Kidney (tissue), 14 donors: ENCODE results near the gene PKHD1. TPM values are rescaled to one million over a fixed set of nuclear protein-coding genes. Genes with fewer than 3 reads are reported as not detected.

Experiments used
- DNase-seq, 5 donors: peaks; one replicate each; pipeline ENCODE4 v3.0.0-alpha.2; 2013 to 2020
- FAIRE-seq: peaks from 2 replicates; lab custom pipeline; 2012; peaks lifted over from hg19 to GRCh38; lab: Jason Lieb, UNC
- H3K27ac ChIP-seq, 2 donors: one replicate each; pipeline ENCODE4 v1.7.0; 2013; ENCODE audit warnings: low read depth in 2 of 2, low read length in 2 of 2, inconsistent platforms in 1 of 2
- H3K27me3 ChIP-seq: one replicate; pipeline ENCODE4 v1.7.1; 2013; ENCODE audit warnings: low read length, inconsistent platforms; ENCODE audit not compliant: control insufficient read depth, insufficient read depth
- H3K36me3 ChIP-seq, 3 donors: one replicate each; pipeline versions ENCODE4 v1.7.0 to v1.7.1; 2013; ENCODE audit warnings: low read length in 3 of 3, control low read depth in 1 of 3, inconsistent platforms in 1 of 3; ENCODE audit not compliant: insufficient read depth in 3 of 3, control insufficient read depth in 2 of 3
- H3K4me1 ChIP-seq, 3 donors: one replicate each; pipeline versions ENCODE4 v1.7.0 to v1.7.1; 2013; ENCODE audit warnings: low read length in 3 of 3, inconsistent platforms in 1 of 3, low read depth in 1 of 3; ENCODE audit not compliant: control insufficient read depth in 2 of 3, insufficient read depth in 2 of 3
- H3K4me3 ChIP-seq, 3 donors: one replicate each; pipeline versions ENCODE4 v1.7.0 to v1.8.1; 2013; ENCODE audit warnings: low read length in 3 of 3, control low read depth in 1 of 3, inconsistent platforms in 1 of 3
- H3K9ac ChIP-seq, 3 donors: one replicate each; pipeline versions ENCODE4 v1.7.0 to v1.7.1; 2013; ENCODE audit warnings: low read length in 3 of 3, control low read depth in 1 of 3, inconsistent platforms in 1 of 3
- H3K9me3 ChIP-seq, 3 donors: one replicate each; pipeline versions ENCODE4 v1.7.0 to v1.7.1; 2013; ENCODE audit warnings: low read length in 3 of 3, control low read depth in 1 of 3, inconsistent platforms in 1 of 3; ENCODE audit not compliant: control insufficient read depth in 2 of 3, insufficient read depth in 1 of 3
- CTCF ChIP-seq: IDR thresholded peaks from 3 replicates; pipeline ENCODE4 v1.5.1; 2012; ENCODE audit warnings: mild to moderate bottlenecking, moderate library complexity, borderline replicate concordance; ENCODE audit not compliant: insufficient read depth; ENCODE audit errors: extremely low read depth
- intact Hi-C: fragments of 100-400 bp; cut with DNase I; formaldehyde crosslinking; loops from one replicate; pipeline ENCODE4 v1.11.1; 2022
- polyA plus RNA-seq: library from polyadenylated mRNA; stranded (reverse); fragments of 350-450 nt; fragmentation: Illumina TruSeq; extraction: RNeasy Lipid Tissue Mini Kit (QIAGEN cat#74804); gene quantifications from one replicate; pipeline ENCODE4 v1.2.3, GENCODE V29; 2014; ENCODE audit warnings: low read depth, low replicate concordance; ENCODE audit not compliant: insufficient read depth
- total RNA-seq: library from RNA; stranded (reverse); fragmentation: NEBNext Ultra II Directional; extraction: Animal tissue kit (Norgen Biotek cat#: 25700); gene quantifications from one replicate; pipeline ENCODE4 v1.2.1, GENCODE V29; 2021
- donor health status: control.
- donor health status: control.
- donor health status: control.
- donor health status: control.
- donor health status: control.
- donor health status: DM: yes; HTN: yes; CAD: no.
- donor health status: Normal renal cell carcinoma (clear cell type).

The PKHD1 gene
- total and polyA plus RNA-seq, 2 donors from 2014 or later, result 6.0 to 77.5 TPM

GRCh38 chr6:51768087-51768486 lies 319.3 kb downstream of the PKHD1 start:
- Histone ChIP-seq H3K27me3 (no peaks in the 10 kb centered on the region), H3K27ac (no peak overlapping the region), H3K9ac (no peak overlapping the region), H3K36me3 (no peaks in the 10 kb centered on the region), H3K4me3 (no peak overlapping the region), H3K4me1 (no peaks in the 10 kb centered on the region), H3K9me3 (no peaks in the 10 kb centered on the region)
- DNase-seq (no peak), FAIRE-seq (no peak)
- intact Hi-C loops, result no loop called here
- no peak for TF ChIP-seq CTCF

- no peaks in the 10 kb centered on the region for H3K4me1 ChIP-seq
- DNase-seq (no peak), FAIRE-seq (no peak)
- no peaks in the 10 kb centered on the region for H3K9me3 ChIP-seq
- H3K27me3 ChIP-seq, result no peaks in the 10 kb centered on the region
- intact Hi-C loops, result no loop called here
- no peak overlapping the region for H3K9ac ChIP-seq
- H3K4me3 ChIP-seq, result no peak overlapping the region
- H3K27ac ChIP-seq, result no peak overlapping the region
- peaks cover 0 to 5% (median 0%) of the 10 kb centered on the region in 3 donors for H3K36me3 ChIP-seq
- no peak for TF ChIP-seq CTCF
Observed at GRCh38 chr6:51765230-51765629, 322.2 kb downstream of the PKHD1 start.

- H3K36me3 ChIP-seq, result peaks cover 0 to 31% (median 9%) of the 10 kb centered on the region in 3 donors
- DNase-seq (peak in 3 of 5 donors; percentile 2 to 20 (median 5)), FAIRE-seq (no peak)
- no peaks in the 10 kb centered on the region for H3K9me3 ChIP-seq
- intact Hi-C loops, result no loop called here
- no peak for TF ChIP-seq CTCF
- no peak overlapping the region for H3K27ac ChIP-seq
- H3K27me3 ChIP-seq, result no peaks in the 10 kb centered on the region
- no peaks in the 10 kb centered on the region for H3K4me1 ChIP-seq
- no peak overlapping the region for H3K9ac ChIP-seq
- no peak overlapping the region for H3K4me3 ChIP-seq
Observed at GRCh38 chr6:51753635-51754034, 333.8 kb downstream of the PKHD1 start.

- DNase-seq, result no peak
- intact Hi-C loops, result no loop called here
Observed at GRCh38 chr6:51743999-51744398, 343.4 kb downstream of the PKHD1 start.

More at GRCh38 chr6:51743999-51744398, 343.4 kb downstream of the PKHD1 start:
- Histone ChIP-seq H3K27ac (no peak overlapping the region), H3K36me3 (peaks cover 0 to 41% (median 8%) of the 10 kb centered on the region in 3 donors), H3K9ac (no peak overlapping the region), H3K9me3 (no peaks in the 10 kb centered on the region), H3K27me3 (no peaks in the 10 kb centered on the region), H3K4me1 (no peaks in the 10 kb centered on the region), H3K4me3 (no peak overlapping the region)
- no peak for TF ChIP-seq CTCF
- no peak for FAIRE-seq
